ENCODE results near the gene FAM163A.
"Not testable (repeated sequence)": the region's sequence is repeated elsewhere in the genome, so short reads cannot be mapped to it uniquely, and the experiment has no call there.

The FAM163A gene

GRCh38 chr1:179825206-179825605, 82.1 kb downstream of the FAM163A start:
- DNase-seq (ENCODE audit: low read depth) = no peak
- TF ChIP-seq CTCF (conservative IDR thresholded peaks at IDR 0.05; ENCODE audit: low read depth, low read length) = no peak
- H3K4me3 ChIP-seq (ENCODE audit: low read length) = no peak overlapping the region

GRCh38 chr1:179825798-179826460, 82.8 kb downstream of the FAM163A start:
- no peak for TF ChIP-seq CTCF (conservative IDR thresholded peaks at IDR 0.05; ENCODE audit: low read depth, low read length)
- DNase-seq (ENCODE audit: low read depth) = no peak
- no peak overlapping the region for H3K4me3 ChIP-seq (ENCODE audit: low read length)

GRCh38 chr1:179826626-179827280, 83.7 kb downstream of the FAM163A start:
- TF ChIP-seq CTCF (conservative IDR thresholded peaks at IDR 0.05; ENCODE audit: low read depth, low read length) = no peak
- DNase-seq (ENCODE audit: low read depth) = no peak
- H3K4me3 ChIP-seq (ENCODE audit: low read length) = no peak overlapping the region

GRCh38 chr1:179828554-179829110, 85.5 kb downstream of the FAM163A start:
- no peak for TF ChIP-seq CTCF (conservative IDR thresholded peaks at IDR 0.05; ENCODE audit: low read depth, low read length)
- DNase-seq (ENCODE audit: low read depth) = no peak
- no peak overlapping the region for H3K4me3 ChIP-seq (ENCODE audit: low read length)

GRCh38 chr1:179831225-179831624, 88.1 kb downstream of the FAM163A start:
- DNase-seq (ENCODE audit: low read depth) = no peak
- no peak for TF ChIP-seq CTCF (conservative IDR thresholded peaks at IDR 0.05; ENCODE audit: low read depth, low read length)
- no peak overlapping the region for H3K4me3 ChIP-seq (ENCODE audit: low read length)

- TF ChIP-seq CTCF (conservative IDR thresholded peaks at IDR 0.05; ENCODE audit: low read depth, low read length) = no peak
- H3K4me3 ChIP-seq (ENCODE audit: low read length) = no peak overlapping the region
- no peak for DNase-seq (ENCODE audit: low read depth)
Measured at GRCh38 chr1:179831852-179832699, 89.0 kb downstream of the FAM163A start.

- not testable (repeated sequence) for DNase-seq (ENCODE audit: low read depth); H3K4me3 ChIP-seq (ENCODE audit: low read length)
Measured at GRCh38 chr1:179836686-179837445, 93.8 kb downstream of the FAM163A start.
